Measurements from ENCODE around the gene ARNT2.

Gene ARNT2

DNA sequence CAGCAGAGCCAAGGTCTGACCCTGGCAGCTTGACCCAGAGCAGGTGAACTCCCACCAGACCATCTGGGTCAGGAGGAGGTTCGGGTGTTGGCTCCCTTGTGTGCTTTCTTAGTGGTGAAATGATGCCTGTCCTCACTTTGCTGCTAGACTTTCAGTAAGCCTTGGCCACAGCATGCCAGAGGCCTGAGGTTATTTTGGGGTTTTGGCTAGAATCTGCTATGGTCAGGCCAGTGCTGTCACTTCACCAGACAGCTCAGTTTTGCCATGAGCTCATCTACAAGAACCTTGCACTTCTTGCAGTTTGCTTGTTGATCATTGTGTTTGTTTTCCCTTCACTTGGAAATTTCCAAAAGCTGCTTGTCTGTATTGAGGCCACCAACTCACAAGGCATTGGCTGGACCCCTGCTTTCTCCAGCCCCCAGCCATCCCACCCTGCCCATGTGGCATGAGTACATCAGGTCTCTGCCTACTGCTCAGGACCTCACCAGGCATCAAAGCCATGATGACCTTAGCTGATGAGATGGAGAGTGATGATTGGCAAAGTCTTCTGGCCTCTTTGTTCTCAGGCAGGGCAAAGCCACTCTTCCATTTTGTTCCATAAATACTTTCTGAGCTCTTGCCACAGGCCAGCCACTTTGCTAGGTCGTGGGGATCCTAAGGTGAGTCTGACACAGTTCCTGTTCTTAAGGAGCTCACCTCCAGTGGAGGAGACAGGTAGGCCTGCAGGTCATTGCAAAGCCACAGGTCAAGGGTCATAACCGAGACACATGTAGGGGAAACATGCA, 122.6 kb downstream of the ARNT2 start:
- DNase-seq = no peak

GRCh38 chr15:80527406-80527805, 123.2 kb downstream of the ARNT2 start:
- DNase-seq = no peak

DNA sequence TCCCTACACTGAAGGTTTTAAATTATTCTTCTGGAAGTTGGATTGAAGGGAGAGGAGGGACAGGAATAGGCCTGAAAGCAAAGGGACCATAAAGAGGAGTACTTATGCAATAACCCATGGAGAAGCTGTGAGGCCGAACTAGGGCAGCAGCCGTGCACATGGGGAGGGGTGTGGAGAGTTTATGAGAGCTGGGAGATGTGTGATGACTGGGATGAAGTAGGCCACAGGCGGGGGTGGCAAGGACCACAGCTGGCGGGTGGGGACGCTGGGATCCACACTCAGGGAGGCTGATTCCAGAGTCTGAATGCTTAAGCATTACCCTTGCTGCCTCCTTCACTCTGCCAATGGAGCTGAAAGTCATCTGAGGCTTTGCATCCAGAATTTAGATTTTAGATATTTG, 123.8 kb downstream of the ARNT2 start:
- no peak for DNase-seq

DNA sequence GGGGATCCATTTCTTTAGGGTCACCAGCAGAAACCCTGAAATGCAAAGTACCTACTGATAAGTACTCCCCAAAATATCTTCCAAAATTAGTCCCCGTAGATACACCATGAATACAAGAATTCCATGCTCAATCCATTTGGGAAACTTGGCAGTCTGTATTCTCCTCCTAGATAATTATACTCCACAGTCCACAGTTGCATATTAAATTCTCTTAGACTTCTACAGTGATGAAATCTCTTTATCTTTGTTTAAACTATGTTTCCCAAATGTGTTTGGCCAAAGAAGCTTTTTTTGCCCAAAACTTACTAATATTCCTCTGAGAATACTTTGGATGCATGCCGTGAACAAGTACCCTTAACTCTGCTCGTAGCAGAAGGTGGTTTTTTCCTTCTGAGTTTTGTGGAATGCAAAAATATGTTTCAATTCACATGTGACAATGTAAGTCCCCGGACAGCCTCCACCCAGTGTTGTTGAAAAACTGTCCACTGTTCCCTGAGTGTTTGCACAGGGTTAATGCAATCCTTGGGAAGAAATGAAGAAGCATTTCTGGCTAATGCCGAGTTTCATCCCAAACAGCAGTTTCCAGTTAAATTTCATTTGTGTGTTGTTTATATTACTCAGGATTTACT, 126.7 kb downstream of the ARNT2 start:
- no peak for DNase-seq

DNA sequence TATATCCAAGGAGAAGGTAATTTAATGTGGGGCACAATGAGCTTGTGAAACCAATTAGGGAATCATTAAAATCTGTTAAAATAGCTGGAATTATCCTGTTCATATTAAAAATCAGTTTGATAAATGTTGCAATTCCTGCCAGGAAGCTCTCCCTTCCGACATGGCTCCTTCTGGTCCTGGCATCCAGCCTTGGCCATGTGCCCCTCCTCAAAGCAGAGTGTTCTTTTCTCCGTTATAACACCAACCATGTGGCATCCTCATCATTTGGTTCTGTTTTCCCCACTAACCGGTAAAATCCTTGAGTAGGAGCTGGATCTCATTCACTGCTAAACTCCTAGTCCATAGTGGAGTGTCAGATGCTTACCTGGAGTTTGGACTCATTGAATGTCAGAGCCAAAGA, 127.2 kb downstream of the ARNT2 start:
- no peak for DNase-seq

GRCh38 chr15:80531796-80532195, 127.6 kb downstream of the ARNT2 start:
- DNase-seq = no peak

DNA sequence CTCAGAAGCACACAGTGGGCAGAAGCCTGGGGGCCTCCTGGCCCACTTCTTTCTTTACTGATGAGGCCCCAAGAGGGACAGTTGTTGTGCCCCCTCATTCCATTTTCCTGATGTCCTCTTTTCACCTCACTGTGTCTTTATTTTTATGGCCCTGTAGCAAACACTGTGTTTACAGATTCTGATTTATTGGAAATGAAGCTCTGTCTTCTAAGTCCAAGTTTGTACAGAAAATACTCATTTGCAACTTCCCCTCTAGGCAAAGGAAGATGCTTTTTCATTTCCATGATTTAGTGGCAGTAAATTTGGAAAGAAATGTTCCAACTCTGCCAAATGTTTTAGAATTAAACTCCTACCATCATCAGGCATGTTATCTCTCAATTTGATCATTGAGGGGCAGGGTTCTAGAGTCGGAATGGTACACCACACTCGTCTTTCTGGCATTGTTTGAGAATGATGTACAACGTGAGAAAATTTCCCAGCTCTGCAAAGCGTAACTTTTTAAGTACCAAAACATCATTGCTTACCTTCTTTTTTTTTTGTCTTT, 129.7 kb downstream of the ARNT2 start:
- no peak for DNase-seq

DNA sequence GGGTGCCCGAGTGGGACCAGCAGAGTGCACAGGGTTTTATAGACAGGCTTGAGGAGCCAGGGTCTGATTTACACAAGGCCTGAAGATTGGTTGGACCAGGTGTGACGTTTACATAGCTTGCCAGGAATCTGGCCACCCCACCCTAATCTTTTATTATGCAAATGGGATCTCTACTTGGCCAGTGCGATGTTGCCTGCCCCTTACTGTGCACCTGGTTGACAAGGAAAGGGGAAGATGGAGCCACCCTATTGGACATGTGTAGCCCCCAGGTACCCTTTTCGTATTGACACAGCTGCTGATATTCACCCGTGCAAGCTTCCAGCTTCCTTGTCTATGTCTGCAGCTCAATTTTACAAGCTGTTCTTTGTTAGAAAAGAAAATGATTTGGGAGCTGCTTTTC, 132.0 kb downstream of the ARNT2 start:
- DNase-seq = no peak

GRCh38 chr15:80536716-80537115, 132.5 kb downstream of the ARNT2 start:
- DNase-seq = no peak

DNA sequence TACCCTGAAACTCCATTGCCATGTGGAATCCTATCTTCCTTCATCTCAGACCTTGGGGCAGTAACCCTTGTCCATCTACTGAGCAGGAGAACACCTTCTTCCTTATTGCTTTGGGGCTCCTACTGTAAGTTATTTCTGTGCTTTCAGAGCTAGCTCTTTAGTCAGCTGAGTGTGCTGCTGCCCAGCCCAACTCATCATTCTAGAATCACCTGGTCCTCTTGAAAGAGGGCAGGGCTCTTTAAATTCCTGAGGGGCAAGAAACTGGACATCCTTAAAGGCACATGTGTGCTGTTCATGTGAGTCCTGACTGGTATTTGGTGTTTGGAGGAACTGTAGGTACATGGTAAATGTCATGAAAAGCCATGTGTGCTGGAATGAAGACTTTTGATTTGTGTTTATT, 140.9 kb downstream of the ARNT2 start:
- DNase-seq = no peak

- no peak for DNase-seq
Measured at GRCh38 chr15:80547264-80547663, 143.1 kb downstream of the ARNT2 start.

DNA sequence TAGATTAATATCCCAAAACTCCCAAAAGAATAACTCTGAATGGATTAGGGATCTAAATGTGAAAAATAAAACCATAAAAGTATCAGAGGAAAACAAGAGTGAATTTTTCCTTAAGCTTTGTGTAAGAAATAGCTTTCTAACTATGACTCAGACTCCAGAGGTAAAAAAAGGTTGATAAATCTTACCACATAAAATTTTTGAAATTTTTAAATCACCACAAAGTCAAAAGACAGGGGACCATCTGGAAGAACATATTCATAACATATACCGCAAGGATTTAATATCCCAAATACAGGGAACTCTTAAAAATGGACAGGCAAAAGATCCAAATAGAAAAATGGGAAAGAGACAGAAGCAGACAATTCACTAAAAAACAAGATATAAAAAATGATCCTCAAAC, 145.0 kb downstream of the ARNT2 start:
- DNase-seq = no peak

DNA sequence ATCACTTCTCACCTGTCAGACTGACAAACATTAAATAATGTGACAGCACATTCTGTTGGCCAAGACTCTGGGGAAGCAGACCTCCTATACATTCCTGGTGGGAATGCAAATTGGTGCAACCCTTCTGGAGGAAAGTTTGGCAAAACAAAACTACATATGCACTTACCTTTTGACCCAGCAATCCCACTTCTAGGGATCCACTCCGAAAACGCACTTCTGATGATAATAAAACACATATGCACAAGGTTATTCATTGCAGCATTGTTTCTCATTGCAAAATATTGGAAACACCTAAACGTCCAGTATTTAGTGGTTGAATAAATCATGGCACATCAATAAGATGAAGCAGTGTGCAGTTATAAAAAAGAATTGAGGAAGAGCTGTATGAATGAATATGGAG, 145.5 kb downstream of the ARNT2 start:
- DNase-seq = no peak

GRCh38 chr15:80550219-80550907, 146.2 kb downstream of the ARNT2 start:
- DNase-seq = no peak

- DNase-seq = no peak
Measured at GRCh38 chr15:80550908-80551260, 146.7 kb downstream of the ARNT2 start.

DNA sequence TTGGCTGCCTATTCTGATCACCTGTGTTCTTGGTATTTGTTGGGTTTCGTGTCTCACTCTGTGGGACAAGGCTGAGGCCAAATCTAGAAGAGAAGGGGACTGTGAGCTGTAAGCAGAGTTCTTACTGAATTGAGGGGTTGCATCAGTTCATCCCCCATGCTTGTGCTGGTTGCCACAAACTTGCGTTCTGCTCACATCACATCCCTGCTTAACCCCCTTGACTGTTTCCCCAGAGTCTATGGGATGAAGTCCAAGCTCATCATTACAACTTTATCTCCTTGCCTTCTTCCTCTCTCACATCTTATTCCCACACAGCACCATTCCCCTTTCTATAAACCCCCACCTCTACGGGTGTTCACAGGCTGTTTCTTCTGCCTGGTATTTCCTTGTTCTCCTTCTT, 147.2 kb downstream of the ARNT2 start:
- DNase-seq = no peak

- DNase-seq = no peak
Measured at GRCh38 chr15:80554560-80554959, 150.4 kb downstream of the ARNT2 start.

DNA sequence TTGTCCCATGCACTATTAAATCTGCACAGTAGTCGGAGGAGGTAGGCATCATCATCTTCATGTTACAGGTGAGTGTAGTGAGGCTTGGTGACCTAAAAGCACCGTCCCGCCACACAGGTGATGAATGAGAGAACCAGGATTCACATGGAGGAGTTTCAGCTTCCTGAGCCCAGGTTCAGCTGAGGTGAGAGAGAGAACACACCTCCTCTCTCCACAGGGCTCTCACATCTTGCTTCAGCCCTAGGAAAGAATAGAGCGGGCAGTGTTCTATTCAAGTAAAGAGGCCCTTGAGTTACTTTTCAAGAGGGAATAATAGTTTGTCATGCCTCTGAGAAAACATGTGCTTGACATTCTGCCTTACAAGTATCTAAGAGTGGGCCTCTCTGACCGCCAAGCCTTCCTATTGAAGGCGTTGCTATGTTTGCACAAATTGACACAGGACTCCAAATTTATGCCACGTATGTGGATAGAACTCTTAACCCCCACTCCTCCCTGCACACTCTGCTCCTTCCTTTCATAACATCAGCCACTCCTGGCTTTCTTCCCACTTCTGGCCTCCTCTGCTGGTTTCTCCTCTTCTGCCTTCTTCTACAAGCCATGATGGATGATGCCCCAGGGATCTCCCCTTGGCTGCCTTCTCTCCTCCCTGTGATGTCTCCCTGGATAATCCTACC, 152.6 kb downstream of the ARNT2 start:
- DNase-seq = no peak

DNA sequence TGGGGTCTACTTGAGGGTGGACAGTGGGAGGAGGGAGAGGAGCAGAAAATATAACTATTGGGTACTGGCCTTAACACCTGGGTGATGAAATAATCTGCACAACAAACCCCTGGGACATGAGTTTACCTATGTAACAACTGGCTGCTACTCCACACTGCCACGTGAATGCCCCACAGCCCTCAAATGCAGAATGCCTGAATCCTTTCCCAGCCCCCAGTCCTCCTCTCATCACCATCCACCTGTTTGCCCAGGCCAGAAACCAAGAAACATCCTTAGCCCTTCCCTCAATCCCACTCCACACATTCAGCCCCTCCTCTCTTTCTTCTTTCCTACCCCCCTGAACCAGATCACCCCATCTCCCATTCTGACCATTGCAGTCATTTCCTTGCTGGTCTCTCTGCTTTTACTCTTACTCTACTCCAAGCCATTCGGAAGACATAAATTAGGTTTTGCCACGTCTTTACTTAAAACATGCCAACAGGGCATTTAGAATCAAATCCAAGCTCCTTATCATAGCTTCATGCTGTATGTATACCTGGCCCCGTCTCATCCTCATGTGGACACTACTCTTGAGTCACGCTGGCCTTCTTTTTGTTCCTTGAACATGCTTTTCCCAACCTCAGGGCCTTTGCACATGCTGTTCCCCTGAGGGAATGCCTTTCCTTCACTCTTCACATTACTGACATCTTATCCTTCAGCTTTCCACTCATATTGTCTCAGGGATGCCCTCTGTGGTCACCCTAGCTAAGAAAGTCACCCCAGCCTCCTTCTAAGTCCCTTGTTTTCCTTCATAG, 153.5 kb downstream of the ARNT2 start:
- DNase-seq = no peak

GRCh38 chr15:80558631-80559319, 154.6 kb downstream of the ARNT2 start:
- DNase-seq = no peak

- no peak for DNase-seq
Measured at GRCh38 chr15:80559320-80559693, 155.1 kb downstream of the ARNT2 start.

- DNase-seq = no peak
Measured at GRCh38 chr15:80559761-80560160, 155.6 kb downstream of the ARNT2 start.
